ENCODE results near the gene EXOC3L1.

Gene EXOC3L1

DNA sequence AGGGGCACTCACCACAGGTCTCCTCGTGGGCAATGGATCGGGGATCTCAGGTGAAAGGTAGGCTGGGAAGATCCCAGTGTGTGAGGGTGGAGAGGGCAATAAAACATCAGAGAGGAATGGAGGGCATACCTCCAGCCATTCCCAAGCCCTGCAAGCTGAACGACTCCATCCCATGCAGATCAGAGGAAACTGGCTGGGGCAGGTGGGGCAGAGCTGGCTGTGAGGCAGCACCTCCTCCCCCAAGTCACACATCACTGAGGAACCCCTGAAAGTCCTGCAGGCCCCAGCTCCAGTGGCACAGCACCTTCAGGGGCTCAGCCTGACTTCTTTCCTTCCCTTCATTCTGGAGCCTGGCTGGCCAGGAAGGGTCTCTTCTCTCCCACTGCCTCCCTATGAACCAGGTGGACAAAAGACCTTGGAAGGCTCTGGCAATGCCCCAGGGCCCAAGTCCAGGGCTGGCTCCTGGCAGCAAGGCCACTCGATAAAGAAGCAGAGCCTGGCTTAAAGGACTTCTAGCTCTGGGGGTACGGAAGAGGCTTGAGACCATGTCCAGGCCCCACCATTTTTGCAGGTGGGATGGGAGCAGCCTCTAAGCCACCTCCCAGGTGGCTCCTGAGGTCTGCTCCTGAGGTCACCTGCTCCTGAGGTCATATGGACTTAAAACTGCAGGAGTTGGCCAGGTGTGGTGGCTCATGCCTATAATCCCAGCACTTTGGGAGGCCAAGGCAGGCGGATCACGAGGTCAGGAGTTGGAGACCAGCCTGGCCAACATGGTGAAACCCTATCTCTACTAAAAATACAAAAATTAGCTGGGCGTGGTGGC lies 23.5 kb upstream of the EXOC3L1 start:
- DNase-seq, result no peak

DNA sequence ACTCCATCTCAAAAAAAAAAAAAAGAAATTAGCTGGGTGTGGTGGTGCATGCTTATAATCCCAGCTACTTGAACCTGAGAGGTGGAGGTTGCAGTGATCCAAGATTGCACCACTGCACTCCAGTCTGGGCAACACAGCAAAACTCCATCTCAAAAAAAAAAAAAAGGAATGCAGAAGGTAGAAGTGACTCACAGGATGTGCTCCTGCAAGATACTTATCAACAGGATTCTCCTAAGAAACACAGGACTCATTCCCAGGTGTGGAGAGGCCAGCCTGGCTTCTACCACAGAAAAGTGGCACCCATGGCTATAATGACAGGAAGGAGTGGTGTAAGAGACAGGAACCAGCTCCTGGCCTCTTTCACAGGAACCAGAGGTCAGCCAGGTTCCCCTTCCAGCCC lies 22.8 kb upstream of the EXOC3L1 start:
- DNase-seq, result no peak

DNA sequence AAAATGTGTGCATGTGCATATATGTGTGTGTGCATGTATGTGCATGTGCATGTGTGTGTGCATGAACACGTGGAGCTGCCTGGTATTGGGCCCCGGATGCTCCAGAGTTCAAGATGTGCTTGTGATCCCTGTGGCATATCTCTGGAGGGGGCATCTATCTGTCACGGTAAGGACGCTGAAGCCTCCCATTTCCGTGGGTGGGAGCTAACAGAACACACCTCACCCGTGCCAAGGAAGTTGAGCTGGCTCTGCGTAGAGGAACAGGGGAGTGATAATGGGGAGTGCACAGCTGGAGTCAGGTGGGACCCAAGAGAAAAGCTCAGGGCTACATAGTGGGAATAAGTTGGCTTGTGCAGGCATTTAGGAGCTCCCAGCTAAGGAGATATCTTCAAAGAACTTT lies 21.7 kb upstream of the EXOC3L1 start:
- no peak for DNase-seq

- DNase-seq, result no peak
These were observed 20.4 kb upstream of the EXOC3L1 start for GRCh38 chr16:67210069-67210937.

GRCh38 chr16:67209565-67209964 lies 19.6 kb upstream of the EXOC3L1 start:
- no peak for DNase-seq

- DNase-seq, result no peak
These were observed 18.4 kb upstream of the EXOC3L1 start for GRCh38 chr16:67208154-67208896.

- no peak for DNase-seq
These were observed 17.5 kb upstream of the EXOC3L1 start for GRCh38 chr16:67207249-67208091.

GRCh38 chr16:67206838-67207248 lies 16.9 kb upstream of the EXOC3L1 start:
- no peak for DNase-seq

DNA sequence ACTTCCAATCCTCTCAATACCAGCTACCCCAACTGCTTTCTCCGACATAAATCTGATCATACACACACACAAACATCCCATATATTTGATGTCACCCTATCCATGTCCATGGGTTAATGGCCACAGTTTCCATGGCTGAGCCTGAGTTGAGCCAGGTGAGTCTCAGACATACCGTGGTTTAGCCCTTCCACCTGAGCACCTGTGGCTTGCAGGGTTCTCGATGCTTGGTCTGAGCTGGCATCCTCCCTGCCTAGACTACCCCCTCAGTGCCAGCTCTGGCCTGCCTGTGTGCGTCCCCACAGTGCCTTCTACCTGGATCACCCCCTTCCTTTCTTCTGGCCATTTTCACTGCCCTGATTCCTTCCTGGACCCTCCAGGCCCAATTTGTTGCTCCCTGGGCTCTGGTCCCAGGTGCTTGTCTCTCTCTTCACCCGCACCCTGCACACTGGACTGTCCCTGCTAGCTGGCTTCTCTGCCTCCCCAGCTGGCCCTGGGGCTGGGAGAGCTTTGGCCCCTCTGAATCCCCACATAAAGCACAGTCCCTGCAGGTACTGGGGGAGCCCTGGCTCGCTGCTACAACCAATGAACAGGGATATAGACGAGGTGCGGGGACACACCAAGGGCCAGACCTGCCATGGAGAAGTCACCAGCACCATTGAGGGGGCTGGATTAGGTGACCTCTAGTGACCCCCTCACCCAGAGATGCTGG lies 16.3 kb upstream of the EXOC3L1 start:
- no peak for DNase-seq

GRCh38 chr16:67204076-67204475 lies 14.1 kb upstream of the EXOC3L1 start:
- no peak for DNase-seq

DNA sequence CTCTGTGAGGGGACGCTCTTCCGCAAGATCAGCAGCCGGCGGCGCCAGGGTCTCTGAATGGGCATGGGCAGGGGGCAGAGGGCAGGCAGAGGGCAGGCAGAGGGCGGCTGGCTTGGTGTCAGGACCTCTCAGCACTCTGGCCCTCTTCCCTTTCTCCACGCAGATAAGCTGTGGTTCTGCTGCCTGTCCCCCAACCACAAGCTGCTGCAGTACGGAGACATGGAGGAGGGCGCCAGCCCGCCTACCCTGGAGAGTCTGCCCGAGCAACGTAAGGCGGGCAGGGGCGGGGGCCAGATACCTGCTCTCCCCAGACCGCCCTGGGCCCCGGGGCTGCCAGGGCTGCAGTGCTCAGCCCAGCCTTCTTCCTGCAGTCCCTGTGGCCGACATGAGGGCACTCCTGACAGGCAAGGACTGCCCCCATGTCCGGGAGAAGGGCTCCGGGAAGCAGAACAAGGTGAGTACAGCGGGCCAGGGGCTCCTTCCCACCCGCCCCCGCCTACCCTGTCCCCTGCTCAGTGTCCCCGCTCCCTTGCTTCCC lies 13.1 kb upstream of the EXOC3L1 start:
- DNase-seq, result no peak

DNA sequence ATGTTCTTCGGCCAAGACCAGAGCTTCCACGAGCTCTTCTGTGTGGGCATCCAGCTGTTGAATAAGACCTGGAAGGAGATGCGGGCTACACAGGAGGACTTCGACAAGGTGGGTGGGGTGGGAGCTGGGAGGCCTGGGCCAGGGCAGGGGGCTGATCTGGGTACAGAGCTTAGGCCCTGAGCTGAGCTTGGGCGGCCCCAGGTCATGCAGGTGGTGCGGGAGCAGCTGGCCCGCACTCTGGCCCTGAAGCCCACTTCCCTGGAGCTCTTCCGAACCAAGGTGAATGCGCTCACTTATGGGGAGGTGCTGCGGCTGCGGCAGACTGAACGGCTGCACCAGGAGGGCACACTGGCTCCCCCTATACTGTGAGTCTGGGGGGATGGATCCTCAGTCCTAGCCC lies 12.5 kb upstream of the EXOC3L1 start:
- DNase-seq, result no peak

DNA sequence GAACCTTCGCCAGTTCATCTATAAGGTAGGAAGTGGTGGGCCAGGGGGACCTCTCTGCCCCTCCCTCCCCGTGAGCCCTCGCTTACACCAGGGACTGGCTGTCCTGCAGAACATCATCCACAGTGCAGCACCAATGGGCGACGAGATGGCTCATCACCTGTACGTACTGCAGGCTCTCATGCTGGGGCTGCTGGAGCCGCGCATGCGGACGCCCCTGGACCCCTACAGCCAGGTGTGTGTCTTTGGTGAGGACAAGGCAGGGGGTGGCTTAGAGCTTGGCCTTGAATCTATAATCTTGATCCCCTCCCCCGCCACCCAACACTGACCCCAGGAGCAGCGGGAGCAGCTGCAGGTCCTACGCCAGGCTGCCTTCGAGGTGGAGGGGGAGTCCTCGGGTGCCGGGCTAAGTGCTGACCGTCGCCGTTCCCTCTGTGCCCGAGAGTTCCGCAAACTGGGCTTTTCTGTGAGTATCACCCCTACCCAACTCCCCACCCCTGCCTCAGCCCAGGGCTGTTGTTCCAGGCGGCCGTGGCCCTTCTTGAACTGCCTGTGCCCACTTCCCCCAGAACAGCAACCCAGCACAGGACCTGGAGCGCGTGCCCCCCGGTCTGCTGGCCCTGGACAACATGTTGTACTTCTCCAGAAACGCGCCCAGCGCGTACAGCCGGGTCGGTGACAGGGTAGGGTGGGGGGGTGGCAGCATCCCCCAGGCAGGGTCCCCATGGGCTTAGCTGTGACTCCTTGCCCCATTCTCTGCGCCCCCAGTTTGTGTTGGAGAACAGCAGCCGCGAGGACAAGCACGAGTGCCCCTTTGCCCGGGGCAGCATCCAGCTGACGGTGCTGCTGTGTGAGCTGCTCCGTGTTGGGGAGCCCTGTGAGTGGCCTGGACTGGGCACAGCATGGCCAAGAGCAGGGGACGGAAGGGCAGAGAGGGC lies 11.7 kb upstream of the EXOC3L1 start:
- DNase-seq, result no peak

DNA sequence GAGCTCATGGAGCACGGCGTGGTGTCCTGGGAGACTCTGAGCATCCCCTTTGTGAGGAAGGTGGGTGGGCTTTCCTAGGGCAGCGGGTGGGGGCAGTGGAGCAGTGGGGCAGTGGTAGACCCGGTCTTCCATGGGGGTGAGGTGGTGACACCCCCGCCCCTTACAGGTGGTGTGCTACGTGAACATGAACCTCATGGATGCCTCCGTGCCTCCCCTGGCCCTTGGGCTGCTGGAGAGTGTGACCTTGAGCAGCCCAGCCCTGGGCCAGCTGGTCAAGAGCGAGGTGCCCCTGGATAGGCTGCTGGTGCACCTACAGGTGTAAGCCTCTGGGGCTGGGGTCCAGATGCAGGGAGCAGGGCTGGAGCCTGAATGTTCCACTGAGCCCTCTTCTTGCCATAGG lies 10.6 kb upstream of the EXOC3L1 start:
- DNase-seq, result no peak

GRCh38 chr16:67199808-67200198 lies 9.9 kb upstream of the EXOC3L1 start:
- DNase-seq, result no peak

GRCh38 chr16:67199011-67199807 lies 9.3 kb upstream of the EXOC3L1 start, which contains the start of gene ELMO3:
TSS of gene ELMO3 (plus strand) at chr16:67199131. CDS start at chr16:67199327, 196 bp downstream.
- DNase-seq, result no peak

DNA sequence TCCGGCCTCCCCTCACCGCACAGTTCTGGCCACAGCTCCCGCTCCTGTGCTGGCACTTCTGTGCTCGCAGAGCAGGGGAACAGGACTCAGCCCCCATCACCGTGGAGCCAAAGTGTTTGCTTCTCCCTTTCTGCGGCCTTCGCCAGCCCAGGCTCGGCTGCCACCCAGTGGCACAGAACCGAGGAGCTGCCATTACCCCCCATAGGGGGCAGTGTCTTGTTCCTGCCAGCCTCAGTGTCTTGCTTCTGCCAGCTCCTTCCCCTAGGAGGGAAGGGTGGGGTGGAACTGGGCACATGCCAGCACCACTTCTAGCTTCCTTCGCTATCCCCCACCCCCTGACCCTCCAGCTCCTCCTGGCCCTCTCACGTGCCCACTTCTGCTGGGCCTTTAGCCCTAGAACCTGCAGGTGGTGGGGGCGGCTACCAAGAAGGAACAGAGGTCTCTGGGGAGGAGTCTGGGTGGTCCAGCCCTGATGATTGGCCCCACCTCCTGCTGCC lies 8.3 kb upstream of the EXOC3L1 start:
- DNase-seq, result peak; percentile 35

DNA sequence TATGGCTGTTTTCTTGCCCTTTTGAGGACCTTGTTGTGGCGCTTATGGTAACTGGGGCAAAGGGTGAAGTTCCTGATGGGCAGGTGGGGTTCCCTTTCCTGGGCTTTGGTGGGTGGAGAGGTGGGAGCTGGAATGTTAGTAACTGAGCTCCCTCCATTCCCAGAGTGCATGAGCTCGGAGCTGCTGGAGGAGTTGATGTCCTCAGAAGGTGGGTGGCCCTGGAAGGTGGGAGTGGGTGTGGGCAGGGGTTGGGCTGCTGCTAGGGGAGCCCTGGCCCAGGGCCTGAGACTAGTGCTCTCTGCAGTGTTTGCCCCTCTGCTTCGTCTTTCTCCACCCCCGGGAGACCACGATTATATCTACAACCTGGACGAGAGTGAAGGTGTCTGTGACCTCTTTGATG lies 7.8 kb upstream of the EXOC3L1 start:
- DNase-seq, result no peak

DNA sequence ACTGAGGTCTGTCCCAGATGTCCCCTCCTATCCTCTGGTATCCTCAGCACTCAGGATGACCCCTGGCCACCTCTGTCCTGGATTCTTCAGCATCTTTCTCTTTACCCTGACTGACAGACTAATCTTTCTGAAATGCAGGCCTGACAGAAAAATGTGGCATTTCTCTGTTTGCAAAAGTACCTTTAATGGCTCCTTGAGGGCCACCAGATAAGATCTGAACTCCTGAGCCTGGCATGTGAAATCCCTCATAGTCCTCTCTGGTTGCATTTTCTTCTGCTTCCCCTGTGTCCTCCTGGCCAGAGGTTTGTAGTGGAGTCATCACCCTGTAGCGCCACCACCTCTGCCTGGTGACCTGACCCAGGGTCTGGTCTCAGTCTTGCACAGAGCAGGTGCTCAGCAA lies 6.9 kb upstream of the EXOC3L1 start:
- DNase-seq, result no peak

All from fibroblast of skin of right quadriceps (primary cell).